ENCODE results near the gene EXD3. TPM values are rescaled to one million over a fixed set of nuclear protein-coding genes. Genes with fewer than 3 reads are reported as not detected.

EXD3 gene
- polyA plus RNA-seq, 3 donors from 2014 or later = 1.6 to 6.3 (median 4.3) TPM

GRCh38 chr9:137323531-137324331 is 99.2 kb downstream of the EXD3 start:
- no peak overlapping the region for H3K4me3 Mint-ChIP-seq
- DNase-seq = no peak
- peaks cover 0 to 6% (median 0%) of the 10 kb centered on the region in 6 donors for H3K9me3 Mint-ChIP-seq
- peaks cover 0 to 8% (median 3%) of the 10 kb centered on the region in 3 donors for H3K36me3 Mint-ChIP-seq
- no peak overlapping the region for H3K27ac Mint-ChIP-seq
- H3K27me3 Mint-ChIP-seq (ENCODE audit: low read depth in 3 of 3) = peaks cover 1 to 9% (median 4%) of the 10 kb centered on the region in 3 donors
- H3K4me1 Mint-ChIP-seq = peaks cover 13% of the 10 kb centered on the region in 2 donors

DNA sequence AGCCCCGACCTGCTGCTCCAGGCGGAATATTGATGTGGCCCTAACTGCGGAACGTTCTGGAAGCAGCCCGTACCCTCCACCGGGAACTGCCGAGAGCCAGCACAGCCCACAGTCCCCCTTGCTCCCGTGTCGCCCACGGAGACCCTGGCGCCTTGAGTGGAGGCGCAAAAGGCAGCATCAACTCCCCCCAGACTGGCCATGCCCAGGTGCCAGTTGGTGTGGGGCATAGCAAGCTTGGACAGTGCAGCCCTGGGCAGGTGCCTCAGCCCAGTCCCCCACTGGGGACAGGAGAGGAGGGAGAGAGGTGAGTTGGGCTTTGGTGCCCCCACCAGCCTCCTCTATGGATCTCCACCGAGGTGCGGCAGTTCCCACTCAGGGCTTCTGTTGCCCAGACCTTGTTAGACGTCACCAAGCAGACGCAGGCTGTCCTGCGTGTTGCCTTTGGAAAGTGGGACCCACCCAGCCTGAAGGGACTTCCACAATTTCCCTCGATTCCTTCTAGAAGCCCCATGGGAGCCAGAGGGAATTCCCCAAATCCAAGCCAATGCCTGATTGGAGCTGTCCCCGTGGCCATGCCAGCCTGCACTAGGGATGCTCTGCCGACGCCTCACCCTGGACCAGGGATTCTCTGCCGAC is 101.1 kb downstream of the EXD3 start:
- DNase-seq = no peak
- Mint-ChIP-seq H3K36me3 (peaks cover 0 to 8% (median 3%) of the 10 kb centered on the region in 3 donors), H3K27me3 (ENCODE audit: low read depth in 3 of 3) (peaks cover under 1 to 3% (median 2%) of the 10 kb centered on the region in 3 donors), H3K4me1 (peaks cover 11 to 12% of the 10 kb centered on the region in 2 donors), H3K4me3 (no peak overlapping the region), H3K9me3 (peaks cover 0 to under 1% (median 0%) of the 10 kb centered on the region in 6 donors), H3K27ac (peak overlapping the region in 1 of 6 donors; percentile 53)

GRCh38 chr9:137320555-137321384 is 102.2 kb downstream of the EXD3 start:
- Mint-ChIP-seq H3K36me3 (peaks cover 0 to 4% (median 3%) of the 10 kb centered on the region in 3 donors), H3K9me3 (no peaks in the 10 kb centered on the region), H3K27ac (peak overlapping the region; percentile 55 to 88 (median 76)), H3K27me3 (ENCODE audit: low read depth in 3 of 3) (peaks cover 0 to 3% (median 0%) of the 10 kb centered on the region in 3 donors), H3K4me1 (peaks cover 4 to 6% of the 10 kb centered on the region in 2 donors), H3K4me3 (peak overlapping the region; percentile 45 to 80 (median 63))
- DNase-seq = peak; percentile 40 to 47 (median 46)

DNA sequence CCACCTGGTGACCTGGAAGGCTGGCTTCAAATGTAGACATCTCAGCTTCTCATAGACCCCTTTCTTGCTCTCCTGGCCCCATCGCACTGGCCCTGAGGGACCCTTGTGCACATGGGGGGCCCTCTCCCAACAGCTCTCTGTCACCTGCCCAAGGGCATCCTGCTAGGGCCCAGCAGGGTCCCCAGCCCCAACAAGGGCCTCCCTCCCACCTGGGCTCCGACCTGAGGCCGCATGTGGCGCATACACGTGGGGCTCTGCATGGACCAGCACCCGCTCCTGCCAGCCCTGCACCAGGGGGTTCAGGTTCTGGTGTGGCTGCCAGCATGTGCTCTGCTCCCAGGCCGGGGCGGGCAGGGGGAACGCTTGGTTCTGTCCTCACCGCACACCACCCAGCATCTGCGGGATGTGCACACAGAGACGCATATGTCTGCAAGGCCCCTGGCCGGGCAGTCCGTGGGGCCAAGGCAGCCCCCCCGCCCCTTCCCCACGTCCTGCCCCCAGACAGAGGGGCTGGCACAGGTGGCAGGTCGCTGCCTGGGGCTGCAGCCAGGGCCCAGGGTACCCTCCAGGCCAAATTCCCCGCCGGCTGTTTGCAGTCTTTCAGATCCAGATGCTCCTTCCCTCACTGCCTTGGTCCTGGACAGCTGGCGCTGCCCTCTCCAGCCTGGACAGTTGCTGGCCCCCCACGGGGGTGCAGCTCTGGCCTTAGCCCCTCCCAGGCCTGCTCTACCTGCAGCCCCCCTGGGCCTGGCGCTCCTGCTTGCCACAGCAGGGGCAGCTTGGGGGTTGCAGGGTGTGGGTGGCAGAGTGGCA is 103.0 kb downstream of the EXD3 start:
- no peak for DNase-seq
- Mint-ChIP-seq H3K4me3 (peak overlapping the region in 2 of 5 donors; percentile 63 to 65), H3K27ac (peak overlapping the region in 4 of 6 donors; percentile 55 to 88 (median 72)), H3K27me3 (ENCODE audit: low read depth in 3 of 3) (peaks cover 0 to 3% (median 0%) of the 10 kb centered on the region in 3 donors), H3K36me3 (peaks cover 0 to 2% (median under 1%) of the 10 kb centered on the region in 3 donors), H3K9me3 (no peaks in the 10 kb centered on the region), H3K4me1 (peaks cover 4 to 6% of the 10 kb centered on the region in 2 donors)

DNA sequence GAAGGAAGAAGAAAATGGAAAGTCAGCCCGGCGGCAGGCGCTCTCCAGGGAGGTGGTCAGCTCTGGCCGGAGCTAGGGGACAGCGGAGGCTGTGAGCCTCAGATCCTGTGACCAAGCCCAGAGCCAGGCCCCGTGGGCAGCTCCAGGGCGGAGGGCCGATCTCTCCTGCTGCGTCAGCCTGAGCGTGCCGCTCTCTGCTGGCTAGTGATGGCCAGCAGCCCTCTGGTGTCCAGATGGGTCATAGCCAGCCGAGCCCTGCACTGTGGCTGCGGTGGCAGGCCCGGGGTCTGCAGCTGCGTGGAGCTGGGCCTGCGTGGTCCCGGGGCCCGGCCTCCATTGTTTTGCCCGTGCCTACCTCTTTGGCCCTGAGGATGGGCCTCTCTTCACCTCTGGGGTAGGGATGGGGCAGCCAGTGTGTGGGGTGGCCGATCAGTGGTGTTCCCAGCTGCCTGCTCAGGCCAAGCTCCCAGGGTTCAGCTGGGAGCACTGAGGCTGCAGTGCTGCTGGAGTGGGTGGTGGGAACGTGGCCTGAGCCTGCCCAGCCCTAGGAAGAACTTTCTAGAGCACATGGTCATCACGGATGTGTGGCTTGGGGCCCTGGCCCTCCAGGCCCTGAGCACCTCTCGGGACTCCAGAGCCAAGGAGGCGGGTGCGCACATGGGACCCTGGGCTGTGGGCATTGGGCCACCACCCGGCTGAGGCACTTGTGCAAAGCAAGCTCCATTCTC is 103.8 kb downstream of the EXD3 start:
- no peak for DNase-seq
- H3K27ac Mint-ChIP-seq = no peak overlapping the region
- no peak overlapping the region for H3K4me3 Mint-ChIP-seq
- H3K9me3 Mint-ChIP-seq = no peaks in the 10 kb centered on the region
- H3K27me3 Mint-ChIP-seq (ENCODE audit: low read depth in 3 of 3) = peaks cover 0 to 3% (median 0%) of the 10 kb centered on the region in 3 donors
- H3K4me1 Mint-ChIP-seq = peaks cover 4 to 6% of the 10 kb centered on the region in 2 donors
- H3K36me3 Mint-ChIP-seq = no peaks in the 10 kb centered on the region

GRCh38 chr9:137318602-137319001 is 104.4 kb downstream of the EXD3 start:
- Mint-ChIP-seq H3K27ac (no peak overlapping the region), H3K4me3 (no peak overlapping the region), H3K9me3 (no peaks in the 10 kb centered on the region), H3K36me3 (no peaks in the 10 kb centered on the region), H3K4me1 (peaks cover 4 to 6% of the 10 kb centered on the region in 2 donors), H3K27me3 (ENCODE audit: low read depth in 3 of 3) (peaks cover 0 to 3% (median 0%) of the 10 kb centered on the region in 3 donors)
- no peak for DNase-seq

GRCh38 chr9:137317718-137318511 is 105.0 kb downstream of the EXD3 start:
- Mint-ChIP-seq H3K4me3 (no peak overlapping the region), H3K27me3 (ENCODE audit: low read depth in 3 of 3) (peaks cover 0 to 3% (median 0%) of the 10 kb centered on the region in 3 donors), H3K36me3 (no peaks in the 10 kb centered on the region), H3K9me3 (no peaks in the 10 kb centered on the region), H3K27ac (no peak overlapping the region), H3K4me1 (peaks cover 4 to 6% of the 10 kb centered on the region in 2 donors)
- no peak for DNase-seq

- no peak overlapping the region for H3K27ac Mint-ChIP-seq
- peak overlapping the region in 1 of 5 donors; percentile 53 for H3K4me3 Mint-ChIP-seq
- peaks cover 4 to 6% of the 10 kb centered on the region in 2 donors for H3K4me1 Mint-ChIP-seq
Measured at GRCh38 chr9:137317021-137317717, 105.8 kb downstream of the EXD3 start.

GRCh38 chr9:137316012-137316981 is 106.7 kb downstream of the EXD3 start:
- no peak for DNase-seq
- H3K27ac Mint-ChIP-seq = no peak overlapping the region
- H3K9me3 Mint-ChIP-seq = no peaks in the 10 kb centered on the region
- H3K36me3 Mint-ChIP-seq = no peaks in the 10 kb centered on the region
- peaks cover 4% of the 10 kb centered on the region in 2 donors for H3K4me1 Mint-ChIP-seq
- no peaks in the 10 kb centered on the region for H3K27me3 Mint-ChIP-seq (ENCODE audit: low read depth in 3 of 3)
- peak overlapping the region in 3 of 5 donors; percentile 38 to 53 (median 47) for H3K4me3 Mint-ChIP-seq

More at GRCh38 chr9:137317021-137317717, 105.8 kb downstream of the EXD3 start:
- Mint-ChIP-seq H3K27me3 (ENCODE audit: low read depth in 3 of 3) (peaks cover 0 to 3% (median 0%) of the 10 kb centered on the region in 3 donors), H3K9me3 (no peaks in the 10 kb centered on the region), H3K36me3 (no peaks in the 10 kb centered on the region)
- DNase-seq = no peak

DNA sequence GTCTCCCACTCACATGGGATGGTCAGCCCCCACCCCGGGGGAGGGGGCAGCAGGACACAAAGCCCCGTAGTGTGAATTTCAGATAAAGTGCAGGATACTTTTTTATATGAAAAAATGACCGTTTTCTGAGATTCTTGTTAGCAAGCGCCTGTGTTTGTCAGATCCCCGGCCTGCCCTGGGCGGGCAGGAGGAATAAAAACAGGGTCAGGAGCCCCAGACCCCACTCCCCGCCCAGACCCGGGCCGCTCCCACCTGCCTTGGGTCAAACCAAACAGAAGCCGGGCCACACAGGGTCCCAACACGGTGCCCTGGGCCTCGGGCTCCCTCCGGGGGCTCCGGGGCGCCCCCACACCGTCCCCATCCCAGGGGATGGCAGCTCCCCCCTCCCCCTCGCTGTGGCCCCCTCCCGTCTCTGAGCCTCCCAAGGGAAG is 107.4 kb downstream of the EXD3 start:
- H3K27ac Mint-ChIP-seq = no peak overlapping the region
- no peaks in the 10 kb centered on the region for H3K27me3 Mint-ChIP-seq (ENCODE audit: low read depth in 3 of 3)
- no peaks in the 10 kb centered on the region for H3K9me3 Mint-ChIP-seq
- H3K4me1 Mint-ChIP-seq = peaks cover 2 to 3% of the 10 kb centered on the region in 2 donors
- no peaks in the 10 kb centered on the region for H3K36me3 Mint-ChIP-seq
- H3K4me3 Mint-ChIP-seq = no peak overlapping the region
- no peak for DNase-seq

Data from immature natural killer cell (primary cell).